Erythroblast (primary cell): ENCODE data around the gene RBM22.
A peak's percentile ranks its signal among the peaks of the same experiment; 100 is the strongest.

Experiments
- DNase-seq, 2 experiments: peaks; one replicate each; lab custom pipeline; 2025; lab: John Stamatoyannopoulos, UW
- GATA1 ChIP-seq: IDR thresholded peaks from 2 replicates; pipeline ENCODE4 v1.6.1; 2011; ENCODE audit warnings: low read depth, mild to moderate bottlenecking, control low read depth, low read length, moderate library complexity
- POLR2A ChIP-seq: IDR thresholded peaks from 2 replicates; pipeline ENCODE4 v1.6.1; 2011; ENCODE audit warnings: mild to moderate bottlenecking, low read length

RBM22 gene

DNA sequence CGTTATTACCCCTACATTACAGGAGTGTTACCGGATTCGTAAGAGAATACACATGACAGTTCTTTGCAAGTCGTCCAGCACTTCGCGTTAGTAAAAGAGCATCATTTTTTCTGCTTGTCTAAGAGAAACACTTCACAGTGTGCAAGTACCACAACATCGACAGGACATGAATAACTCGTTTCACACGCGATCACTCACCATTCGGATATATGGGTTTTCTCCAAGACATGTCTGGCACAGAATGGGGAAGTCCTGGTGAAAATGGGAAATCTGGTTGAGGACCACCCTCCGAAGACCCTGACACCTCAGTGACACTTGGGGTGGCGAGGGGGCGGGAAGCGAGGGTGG is 642 bp downstream of the RBM22 start:
- TF ChIP-seq POLR2A (no peak), GATA1 (no peak)

GRCh38 chr5:150694612-150695011 is 6.2 kb downstream of the RBM22 start:
- TF ChIP-seq POLR2A (no peak), GATA1 (no peak)
- peak; percentile 15 to 24 for DNase-seq

More for the DNA sequence above, 642 bp downstream of the RBM22 start:
- no peak for DNase-seq

DNA sequence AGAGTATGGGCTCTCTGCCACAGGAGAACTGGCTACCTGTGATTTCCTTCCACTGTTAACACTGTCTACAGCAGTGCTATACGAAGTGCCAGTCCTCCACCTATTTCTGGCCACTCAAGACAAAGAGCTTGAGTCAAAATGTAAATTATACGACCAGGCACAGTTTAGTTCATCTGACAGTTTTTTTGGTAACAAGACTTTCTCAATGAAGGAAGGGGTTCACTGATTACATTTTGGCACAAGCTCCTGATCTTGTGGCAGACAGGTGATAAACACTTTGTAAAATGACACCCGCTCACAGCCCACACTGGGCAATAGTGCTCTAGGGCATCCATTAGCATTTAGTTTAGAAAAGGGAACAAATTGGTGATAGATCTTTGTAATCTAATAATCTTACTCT is 8.6 kb downstream of the RBM22 start:
- no peak for DNase-seq
- TF ChIP-seq POLR2A, result no peak
- TF ChIP-seq GATA1, result no peak

DNA sequence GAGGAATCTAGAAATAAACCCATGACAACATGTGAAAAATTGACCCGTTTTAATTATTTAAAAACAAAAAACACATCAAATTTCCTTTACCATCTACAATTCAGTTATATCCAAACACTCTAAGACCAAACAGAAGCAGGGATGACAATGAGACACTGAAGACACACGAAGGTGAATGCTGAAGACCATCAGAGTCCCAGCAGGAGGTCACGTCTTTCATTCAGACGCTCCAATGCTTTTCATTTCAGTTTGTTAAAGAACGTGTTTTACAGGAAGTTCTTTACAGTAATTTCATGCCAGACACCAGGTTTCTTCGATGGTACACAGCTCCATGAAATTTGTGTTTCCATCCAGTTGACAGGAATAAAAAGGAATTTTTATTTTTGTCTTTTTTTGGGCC is 10.1 kb downstream of the RBM22 start:
- no peak for TF ChIP-seq GATA1
- TF ChIP-seq POLR2A, result no peak
- no peak for DNase-seq

DNA sequence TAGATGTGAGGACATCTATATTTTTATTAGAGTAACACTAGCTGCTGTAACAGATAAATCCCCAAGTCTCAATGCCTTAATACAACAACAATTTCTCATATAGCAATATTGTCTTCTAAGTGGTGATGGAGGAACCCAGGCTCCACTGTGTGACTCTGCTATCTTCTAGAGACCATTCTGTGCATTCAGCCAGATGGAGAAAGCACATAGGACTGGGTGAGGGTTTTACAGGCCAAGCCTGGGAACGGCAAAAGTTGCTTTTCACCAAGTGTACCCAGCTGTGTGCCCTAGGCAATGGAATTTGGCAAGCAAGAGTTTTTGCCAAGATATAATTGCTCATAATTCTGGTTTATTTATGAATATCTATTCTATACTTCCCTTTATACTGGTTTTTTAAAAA is 11.7 kb downstream of the RBM22 start:
- TF ChIP-seq GATA1, result no peak
- TF ChIP-seq POLR2A, result no peak
- DNase-seq, result no peak

- TF ChIP-seq POLR2A (no peak), GATA1 (no peak)
- no peak for DNase-seq
Observed at GRCh38 chr5:150676578-150676977, 24.3 kb downstream of the RBM22 start.

DNA sequence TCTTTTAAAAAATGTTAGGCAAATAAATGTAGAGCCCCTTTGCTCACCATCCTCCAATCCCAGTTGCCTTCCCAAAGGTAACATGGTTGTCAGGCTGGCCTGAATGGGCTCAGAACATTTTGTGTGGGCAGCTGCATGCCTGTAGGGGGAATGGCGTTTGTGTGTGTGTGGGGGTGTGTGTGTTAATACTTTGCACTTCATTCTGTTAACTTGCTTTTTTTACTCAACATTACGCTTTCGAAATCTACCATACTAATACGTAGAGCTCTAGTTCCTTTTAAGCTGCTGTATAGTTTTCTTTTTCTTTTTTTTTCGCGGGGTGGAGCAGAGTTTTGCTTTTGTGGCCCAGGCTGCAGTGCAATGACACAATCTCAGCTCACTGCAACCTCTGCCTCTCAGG is 25.8 kb downstream of the RBM22 start:
- DNase-seq, result no peak
- no peak for TF ChIP-seq GATA1
- TF ChIP-seq POLR2A, result no peak

GRCh38 chr5:150674341-150674821 is 26.5 kb downstream of the RBM22 start:
- no peak for TF ChIP-seq GATA1
- no peak for TF ChIP-seq POLR2A
- DNase-seq, result no peak

DNA sequence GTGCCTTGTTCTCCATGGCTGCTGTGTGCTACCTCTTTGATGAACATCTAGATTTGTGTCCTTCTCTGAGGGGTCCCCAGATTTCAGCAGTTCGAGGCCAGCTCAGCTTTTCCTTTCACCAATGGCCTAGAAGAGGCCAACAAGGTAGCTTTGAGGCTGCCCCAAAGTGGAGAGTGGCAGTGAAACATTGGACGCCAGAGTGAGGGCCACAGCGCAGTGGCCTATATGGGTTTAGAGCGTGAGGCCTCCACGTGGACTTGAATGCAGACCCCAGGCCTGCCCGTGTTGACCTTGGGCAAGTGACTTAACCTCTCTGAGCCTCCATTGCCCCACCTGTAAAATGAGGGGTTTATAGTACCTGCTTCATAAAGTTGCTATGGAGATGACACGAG is 28.0 kb downstream of the RBM22 start:
- TF ChIP-seq POLR2A (no peak), GATA1 (no peak)

DNA sequence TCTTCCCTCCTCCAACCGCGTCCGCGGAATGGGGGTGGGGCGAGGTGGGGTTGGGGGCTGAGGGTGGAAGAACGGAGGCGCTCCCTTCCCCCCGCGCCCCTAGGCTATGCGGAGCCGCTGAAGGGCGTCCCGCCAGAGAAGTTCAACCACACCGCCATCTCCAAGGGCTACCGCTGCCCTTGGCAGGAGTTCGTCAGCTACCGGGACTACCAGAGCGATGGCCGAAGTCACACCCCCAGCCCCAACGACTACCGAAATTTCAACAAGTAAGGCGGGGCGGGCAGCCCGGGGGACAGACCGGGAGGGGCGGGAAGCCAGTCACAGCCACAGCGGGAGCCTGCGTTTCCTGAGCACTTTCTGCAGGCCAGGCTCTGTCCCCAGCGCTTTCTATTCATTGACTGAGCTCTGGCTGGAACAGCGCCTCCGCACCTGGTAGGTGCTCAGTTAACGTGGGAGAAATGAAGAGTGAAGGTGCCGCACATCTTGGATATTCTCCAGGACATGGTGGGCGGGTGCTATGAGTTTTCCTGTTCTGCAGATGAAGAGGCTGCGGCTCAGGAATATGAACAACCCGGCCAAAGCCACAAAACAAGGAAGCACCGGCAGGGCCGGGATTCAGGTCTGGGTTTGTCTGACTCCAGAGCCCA is 28.5 kb downstream of the RBM22 start:
- DNase-seq, result peak; percentile 16 to 18
- TF ChIP-seq GATA1 (no peak), POLR2A (no peak)

More for the DNA sequence above, 28.0 kb downstream of the RBM22 start:
- no peak for DNase-seq

DNA sequence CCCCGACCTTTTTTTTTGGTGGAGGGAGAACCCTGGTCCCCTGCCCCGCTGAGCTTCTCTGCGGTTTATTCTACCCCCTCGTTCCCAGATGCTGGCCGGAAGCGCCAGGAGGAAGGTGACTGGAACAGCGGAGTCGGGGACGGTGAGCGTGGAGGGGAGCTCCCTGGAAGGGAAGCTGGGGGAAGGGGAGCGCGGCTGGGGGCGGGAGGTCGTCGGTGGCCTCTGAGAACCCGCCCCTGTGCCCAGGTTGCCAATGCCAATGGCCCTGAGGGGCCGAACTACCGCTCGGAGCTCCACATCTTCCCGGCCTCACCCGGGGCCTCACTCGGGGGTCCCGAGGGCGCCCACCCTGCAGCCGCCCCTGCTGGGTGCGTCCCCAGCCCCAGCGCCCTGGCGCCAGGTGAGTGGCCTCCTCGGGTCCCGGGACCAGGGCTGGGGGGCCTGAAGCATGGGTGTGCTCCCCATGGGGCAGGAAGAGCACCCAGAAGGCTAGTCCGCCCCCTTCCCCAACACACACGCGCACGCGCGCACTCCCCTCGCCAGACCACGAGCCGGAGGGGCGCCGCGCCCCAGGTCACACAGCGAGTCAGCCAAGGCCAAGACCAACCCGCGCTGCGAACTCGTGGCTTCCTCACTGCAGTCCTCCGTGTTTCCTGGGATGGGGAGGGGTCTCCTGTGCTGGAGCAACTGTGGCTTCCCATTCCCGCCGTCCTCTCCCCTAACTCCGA is 29.2 kb downstream of the RBM22 start:
- DNase-seq, result no peak

DNA sequence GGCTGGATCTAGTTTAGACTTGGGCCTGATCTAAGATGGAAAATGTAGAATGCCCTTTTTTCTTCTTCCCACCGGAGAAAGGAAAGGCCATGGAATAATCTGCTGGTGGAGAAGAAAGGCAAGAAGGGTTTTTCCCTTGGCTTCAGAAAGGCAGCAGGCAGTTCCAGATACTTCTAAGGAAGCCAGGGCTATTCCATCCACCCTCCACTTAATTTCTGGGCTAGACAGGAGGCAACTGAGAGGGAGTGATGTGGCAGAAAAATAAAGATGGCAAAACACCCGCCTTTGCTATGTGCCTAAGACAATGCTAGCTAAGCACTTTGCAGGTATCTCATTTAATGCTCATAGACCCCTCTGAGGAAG is 29.9 kb downstream of the RBM22 start:
- no peak for DNase-seq
- TF ChIP-seq POLR2A, result no peak
- TF ChIP-seq GATA1, result no peak

More for the DNA sequence above, 29.2 kb downstream of the RBM22 start:
- TF ChIP-seq POLR2A (no peak), GATA1 (no peak)

GRCh38 chr5:150670275-150670947 is 30.5 kb downstream of the RBM22 start:
- no peak for DNase-seq
- TF ChIP-seq GATA1, result no peak
- TF ChIP-seq POLR2A, result no peak

DNA sequence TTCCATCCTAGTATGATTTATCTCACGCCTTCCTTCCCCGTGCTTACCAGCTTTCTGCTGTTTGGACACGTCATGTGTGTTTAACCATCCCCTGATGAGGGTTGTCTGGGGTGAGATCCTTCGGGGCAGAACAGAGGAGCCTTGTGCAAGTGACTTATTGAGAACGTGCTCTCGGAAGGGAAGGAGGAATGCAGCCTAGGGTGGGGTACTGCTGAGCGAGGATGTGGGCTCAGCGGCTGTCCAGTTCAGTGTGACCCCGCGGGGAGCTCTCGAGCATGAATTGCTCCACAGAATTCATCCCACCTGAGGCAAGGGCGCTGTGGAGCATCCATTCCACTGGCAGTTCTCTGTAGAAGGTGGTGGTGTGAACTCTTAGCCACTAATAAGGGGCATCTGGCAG is 35.8 kb downstream of the RBM22 start:
- no peak for DNase-seq
- TF ChIP-seq POLR2A, result no peak
- no peak for TF ChIP-seq GATA1

- no peak for DNase-seq
- TF ChIP-seq POLR2A (no peak), GATA1 (no peak)
Observed at GRCh38 chr5:150663936-150664335, 36.9 kb downstream of the RBM22 start.
